HEK293T (cell line): ENCODE data around the gene LCORL.

Experiments used
- BHLHE40 ChIP-seq: fragments of 450-650 bp; IDR thresholded peaks from 2 replicates; pipeline ENCODE4 v1.6.1; 2016; ENCODE audit warnings: mild to moderate bottlenecking, moderate library complexity, borderline replicate concordance
- FOXM1 ChIP-seq: fragments of 450-650 bp; IDR thresholded peaks from 2 replicates; pipeline ENCODE4 v1.6.1; 2017; ENCODE audit warnings: mild to moderate bottlenecking, borderline replicate concordance
- HDGF ChIP-seq: fragments of 450-650 bp; IDR thresholded peaks from 2 replicates; pipeline ENCODE4 v1.6.1; 2017; ENCODE audit warnings: antibody characterized with exemption, borderline replicate concordance
- SUZ12 ChIP-seq: fragments of 450-650 bp; IDR thresholded peaks from 2 replicates; pipeline ENCODE4 v1.6.1; 2016; ENCODE audit warnings: mild to moderate bottlenecking

GRCh38 chr4:17859793-17860406, 161.7 kb downstream of the LCORL start:
- TF ChIP-seq SUZ12 (no peak), FOXM1 (no peak), HDGF (no peak), BHLHE40 (no peak)
